Suppressor macrophage (primary cell): Measurements from ENCODE around the gene UGT2B15.
"Not testable (repeated sequence)": the region's sequence is repeated elsewhere in the genome, so short reads cannot be mapped to it uniquely, and the experiment has no call there.

Source experiments
- DNase-seq, 4 experiments: peaks; one replicate each; pipeline ENCODE4 v3.0.0-alpha.2; 2020 to 2022

The UGT2B15 gene

DNA sequence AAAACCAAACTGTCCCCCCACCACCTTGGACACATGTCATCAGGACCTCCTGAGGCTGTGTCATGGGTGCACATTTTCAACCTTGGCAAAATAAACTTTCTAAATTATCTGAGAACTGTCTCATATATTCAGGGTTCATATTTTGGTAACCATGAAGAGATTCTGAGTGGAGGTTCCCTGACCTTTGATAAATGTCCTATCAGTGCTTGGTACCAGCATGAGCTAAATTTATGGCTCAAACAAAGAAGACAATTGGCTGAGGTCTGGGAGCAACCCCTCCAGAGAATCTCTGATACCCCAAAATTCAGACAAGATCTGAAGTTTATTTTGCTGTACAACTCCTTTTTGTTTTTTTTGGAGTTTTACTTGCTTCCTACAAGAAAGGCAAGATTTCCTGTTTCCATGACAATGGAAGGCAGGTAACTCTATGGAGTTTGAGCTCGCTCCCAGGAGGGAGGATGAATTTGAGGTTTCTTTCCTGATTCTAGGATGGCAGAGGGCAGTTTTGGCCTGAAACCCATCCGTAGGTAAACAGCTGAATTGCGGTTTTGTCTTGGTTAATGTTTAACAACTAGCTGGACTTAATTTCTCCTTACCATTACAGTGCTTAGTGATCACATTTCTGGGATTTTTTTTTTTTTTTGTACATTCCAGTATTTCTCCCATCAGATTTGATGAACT is 14.5 kb downstream of the UGT2B15 start:
- no peak for DNase-seq

GRCh38 chr4:68654946-68655721 is 15.3 kb downstream of the UGT2B15 start:
- no peak for DNase-seq

GRCh38 chr4:68651932-68652331 is 18.5 kb downstream of the UGT2B15 start:
- no peak for DNase-seq

GRCh38 chr4:68630371-68630770 is 40.1 kb downstream of the UGT2B15 start:
- no peak for DNase-seq

- not testable (repeated sequence) for DNase-seq
Observed at GRCh38 chr4:68622731-68623130, 47.7 kb downstream of the UGT2B15 start.

DNA sequence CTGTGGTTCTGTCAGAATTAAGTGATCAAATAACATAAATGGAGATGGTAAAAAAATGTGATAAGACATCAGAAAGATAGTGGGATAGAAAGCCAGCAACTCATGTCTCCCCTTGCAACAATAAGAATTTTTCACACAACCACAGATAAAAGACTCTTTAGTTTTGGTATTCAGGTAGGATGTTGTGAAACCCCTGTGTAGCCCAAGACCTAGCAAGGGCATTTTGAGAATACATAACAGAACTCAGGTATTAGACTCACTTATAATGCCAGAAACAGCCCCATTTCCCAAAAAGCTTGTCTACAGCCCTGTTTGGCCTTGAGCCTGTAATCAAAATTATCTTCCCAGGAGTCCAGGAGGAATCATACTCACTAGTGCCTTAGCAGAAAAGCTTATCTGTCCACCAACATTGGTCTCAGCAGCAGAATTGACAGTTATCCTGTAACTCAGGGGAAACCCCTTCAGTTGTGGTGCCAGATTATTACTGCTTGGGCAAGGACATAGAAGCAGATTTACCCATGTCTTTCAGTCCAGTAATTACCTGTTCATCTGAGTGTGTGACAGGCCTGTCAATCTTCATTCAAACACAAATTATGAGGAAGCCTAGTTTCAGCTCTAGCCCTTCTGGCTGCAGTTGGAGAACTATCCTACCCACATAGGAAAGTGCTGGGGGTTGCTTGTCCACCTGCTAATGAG is 53.3 kb downstream of the UGT2B15 start:
- no peak for DNase-seq

GRCh38 chr4:68615699-68616422 is 54.6 kb downstream of the UGT2B15 start:
- no peak for DNase-seq

DNA sequence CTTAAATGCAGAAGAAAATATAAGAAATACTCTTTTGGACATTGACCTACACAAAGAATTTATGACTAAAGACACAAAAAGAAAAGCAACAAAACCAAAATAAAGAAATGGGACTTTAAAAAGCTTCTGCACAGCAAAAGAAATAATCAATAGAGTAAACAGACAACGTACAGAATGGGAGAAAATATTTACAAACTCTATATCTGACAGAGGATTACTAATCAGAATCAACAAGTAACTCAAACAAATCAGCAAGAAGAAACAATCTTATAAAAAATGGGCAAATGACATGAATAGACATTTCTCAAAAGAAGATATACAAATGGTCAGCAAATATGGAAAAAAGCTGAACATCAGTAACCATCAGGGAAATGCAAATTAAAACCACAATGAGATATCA is 56.7 kb downstream of the UGT2B15 start:
- DNase-seq, result no peak

- no peak for DNase-seq
Observed at GRCh38 chr4:68606240-68606639, 64.2 kb downstream of the UGT2B15 start.

- DNase-seq, result no peak
Observed at GRCh38 chr4:68599150-68599549, 71.3 kb downstream of the UGT2B15 start.

- DNase-seq, result no peak
Observed at GRCh38 chr4:68597482-68597881, 73.0 kb downstream of the UGT2B15 start.
